HG03469 (cell line): Measurements from ENCODE around the gene EDARADD.
"Not testable (repeated sequence)": the region's sequence is repeated elsewhere in the genome, so short reads cannot be mapped to it uniquely, and the experiment has no call there.

ENCODE experiments used
- ATAC-seq: cut with Tn5 transposase; IDR thresholded peaks from one replicate; pipeline ENCODE4 v1.9.1; 2021; ENCODE audit warnings: mild to moderate bottlenecking, moderate library complexity, moderate number of reproducible peaks; ENCODE audit not compliant: unreplicated experiment

EDARADD gene

GRCh38 chr1:236393681-236394481 lies at the start of gene EDARADD:
Gene EDARADD, plus strand, starts transcription at chr1:236394286. Its CDS starts 159 bp downstream, at chr1:236394445.
- ATAC-seq: no peak

DNA sequence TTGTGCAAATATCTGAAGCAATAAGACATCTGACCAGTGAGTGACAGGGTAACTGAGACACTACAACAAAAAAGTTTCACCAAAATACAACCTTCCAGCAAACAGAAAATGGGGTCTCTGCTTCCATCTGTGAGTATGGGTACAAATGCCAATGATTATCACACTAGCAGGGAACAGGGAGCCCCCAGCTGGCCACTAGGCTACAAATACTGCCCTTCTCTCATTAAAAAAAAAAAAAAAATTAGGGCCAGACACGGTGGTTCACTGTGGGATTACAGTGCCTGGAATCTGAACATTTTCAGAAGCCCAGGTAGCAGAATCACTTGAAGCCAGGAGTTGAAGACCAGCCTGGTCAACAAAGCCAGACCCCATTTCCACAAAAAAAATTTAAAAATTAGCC lies 48.4 kb upstream of the EDARADD start:
- no peak for ATAC-seq

DNA sequence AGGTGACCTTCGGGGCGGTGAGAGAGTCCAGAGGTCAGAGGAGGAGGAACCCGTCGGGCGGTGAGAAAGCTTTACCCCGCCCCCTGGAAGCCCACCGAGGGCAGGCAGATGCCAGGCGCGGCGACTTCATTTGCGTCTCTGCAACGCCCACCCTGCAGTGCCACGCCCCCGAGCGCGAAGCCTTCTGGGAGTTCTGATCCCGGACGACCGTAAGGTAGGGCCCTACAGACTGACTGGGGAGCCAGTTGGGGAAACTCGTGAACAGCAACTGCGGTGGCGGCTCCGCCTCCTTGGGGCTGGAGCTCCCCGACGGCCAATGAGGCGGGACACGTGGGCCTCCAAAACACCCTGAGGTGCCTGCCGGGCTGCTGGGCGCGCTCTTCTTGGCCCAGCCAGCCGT lies 46.0 kb upstream of the EDARADD start:
- no peak for ATAC-seq

DNA sequence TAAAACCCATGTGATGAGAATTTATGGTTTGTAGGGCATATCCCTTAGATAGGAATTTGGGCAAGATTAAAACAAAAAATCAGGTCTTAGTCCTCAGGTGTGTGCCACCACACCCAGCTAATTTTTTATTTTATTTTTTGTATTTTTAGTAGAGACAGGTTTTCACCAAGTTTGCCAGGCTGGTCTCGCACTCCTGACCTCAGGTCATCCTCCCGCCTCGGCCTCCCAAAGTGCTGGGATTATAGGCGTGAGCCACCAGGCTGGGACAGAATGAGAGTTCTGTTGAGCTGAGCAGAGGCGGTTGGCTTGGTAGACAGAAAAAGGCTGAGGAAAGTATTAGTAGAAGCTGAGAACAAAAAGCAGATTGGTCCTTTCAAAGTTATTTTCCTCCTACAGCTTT lies 43.8 kb upstream of the EDARADD start:
- ATAC-seq: no peak

DNA sequence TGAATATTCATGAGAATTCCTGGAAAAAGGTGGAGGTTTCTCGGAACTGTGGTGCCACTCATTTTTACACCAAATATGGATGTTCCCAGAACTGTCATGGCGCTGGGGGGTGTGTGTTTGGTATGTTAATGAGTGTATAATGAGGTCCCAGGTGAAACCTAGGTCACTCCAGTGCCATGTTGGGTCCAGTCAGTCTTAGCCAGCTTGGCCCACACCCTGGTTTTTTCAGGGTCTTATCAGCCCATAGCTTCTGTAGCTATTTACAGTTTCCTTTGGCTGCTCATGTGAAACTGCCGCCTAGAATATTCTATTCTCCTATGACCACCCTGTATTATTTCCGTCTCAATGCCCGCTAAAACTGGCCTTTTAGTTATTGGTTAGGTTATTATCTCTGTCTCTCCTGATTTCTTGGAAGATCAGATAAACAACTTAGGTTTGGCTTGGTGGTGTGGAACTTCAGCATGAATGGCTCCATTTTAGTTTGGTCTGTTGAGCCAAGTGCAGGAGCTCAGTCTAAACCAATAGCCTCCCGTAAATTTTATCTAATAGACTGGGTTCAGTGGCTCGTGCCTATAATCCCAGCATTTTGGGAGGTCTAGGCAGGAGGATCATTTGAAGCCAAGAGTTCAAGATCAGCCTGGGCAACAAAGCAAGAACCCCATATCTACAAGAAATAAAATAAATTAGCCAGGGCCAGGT lies 42.1 kb upstream of the EDARADD start:
- ATAC-seq: no peak

DNA sequence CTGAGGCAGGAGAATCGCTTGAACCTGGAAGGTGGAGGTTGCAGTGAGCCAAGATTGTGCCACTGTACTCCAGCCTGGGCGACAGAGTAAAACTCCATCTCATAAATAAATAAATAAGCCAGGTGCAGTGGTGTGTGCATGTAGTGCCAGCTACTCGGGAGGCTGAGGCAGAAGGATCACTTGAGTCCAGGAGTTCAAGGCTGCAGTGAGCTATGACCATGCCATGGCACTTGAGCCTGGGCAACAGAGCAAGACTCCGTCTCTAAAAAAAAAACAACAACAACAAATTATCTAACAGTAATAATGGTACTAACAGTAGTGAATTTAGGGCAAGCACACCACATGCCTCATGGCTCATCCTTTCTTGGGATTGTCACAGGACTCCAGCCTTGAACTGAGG lies 41.3 kb upstream of the EDARADD start:
- ATAC-seq: not testable (repeated sequence)

GRCh38 chr1:236353813-236354212 lies 40.3 kb upstream of the EDARADD start:
- ATAC-seq: no peak

- ATAC-seq: no peak
Measured at GRCh38 chr1:236354330-236355147, 39.5 kb upstream of the EDARADD start.

GRCh38 chr1:236356141-236356540 lies 37.9 kb upstream of the EDARADD start:
- ATAC-seq: no peak

GRCh38 chr1:236361909-236362590 lies 32.0 kb upstream of the EDARADD start:
- ATAC-seq: no peak

DNA sequence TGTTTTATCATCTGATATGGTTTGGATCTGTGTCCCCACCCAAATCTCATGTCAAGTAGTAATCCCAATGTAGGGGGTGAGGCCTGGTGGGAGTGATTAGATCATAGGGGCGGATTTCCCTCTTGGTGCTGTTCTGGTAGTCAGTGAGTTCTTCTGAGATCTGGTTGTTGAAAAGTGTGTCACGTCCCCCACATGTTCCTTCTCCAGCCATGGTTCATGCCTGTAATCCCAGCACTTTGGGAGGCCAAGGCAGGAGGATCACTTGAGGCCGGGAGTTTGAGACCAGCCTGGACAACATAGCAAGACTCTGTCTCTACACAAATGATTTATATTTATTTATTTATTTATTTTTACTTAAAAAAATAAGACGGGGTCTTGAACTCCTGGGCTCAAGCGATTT lies 30.8 kb upstream of the EDARADD start:
- no peak for ATAC-seq

DNA sequence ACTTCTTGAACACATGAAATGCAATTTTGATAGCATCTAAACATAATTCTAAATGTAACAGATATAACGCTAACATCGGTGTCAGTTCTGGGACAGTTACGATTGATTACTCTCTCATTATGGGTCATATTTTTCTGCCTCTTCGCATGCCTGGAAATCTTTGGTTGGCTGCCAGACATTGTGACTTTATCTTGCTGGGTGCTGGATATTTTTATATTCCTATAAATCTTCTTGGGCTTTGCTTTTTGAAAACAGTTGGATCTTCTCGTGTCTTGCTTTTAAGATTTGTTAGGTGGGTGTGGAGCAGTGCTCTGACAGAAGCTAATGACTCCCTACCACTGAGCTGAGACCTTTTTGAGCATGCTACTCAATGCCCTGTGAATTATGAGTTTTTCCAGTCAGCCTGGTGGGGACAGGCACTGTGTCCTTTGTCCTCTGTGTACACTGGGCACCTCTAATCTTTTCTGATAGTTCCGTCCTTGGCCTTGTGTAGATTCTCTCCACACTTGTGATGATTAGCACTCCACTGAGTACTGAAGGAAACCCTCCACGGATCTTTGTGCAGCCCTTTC lies 28.0 kb upstream of the EDARADD start:
- ATAC-seq: no peak

DNA sequence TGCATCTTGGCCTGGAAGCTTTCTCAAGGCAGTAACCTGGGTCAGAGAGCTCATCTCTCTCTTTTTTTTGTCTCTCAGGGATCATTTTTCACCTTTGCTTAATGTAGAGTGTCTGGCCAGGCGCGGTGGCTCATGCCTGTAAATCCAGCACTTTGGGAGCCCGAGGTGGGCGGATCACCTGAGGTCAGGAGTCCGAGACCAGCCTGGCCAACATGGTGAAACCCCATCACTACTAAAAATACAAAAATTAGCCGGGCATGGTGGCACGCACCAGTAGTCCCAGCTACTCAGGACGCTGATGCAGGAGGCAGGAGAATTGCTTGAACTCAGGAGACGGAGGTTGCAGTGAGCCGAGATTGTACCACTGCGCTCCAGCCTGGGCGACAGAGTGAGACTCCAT lies 27.4 kb upstream of the EDARADD start:
- not testable (repeated sequence) for ATAC-seq

DNA sequence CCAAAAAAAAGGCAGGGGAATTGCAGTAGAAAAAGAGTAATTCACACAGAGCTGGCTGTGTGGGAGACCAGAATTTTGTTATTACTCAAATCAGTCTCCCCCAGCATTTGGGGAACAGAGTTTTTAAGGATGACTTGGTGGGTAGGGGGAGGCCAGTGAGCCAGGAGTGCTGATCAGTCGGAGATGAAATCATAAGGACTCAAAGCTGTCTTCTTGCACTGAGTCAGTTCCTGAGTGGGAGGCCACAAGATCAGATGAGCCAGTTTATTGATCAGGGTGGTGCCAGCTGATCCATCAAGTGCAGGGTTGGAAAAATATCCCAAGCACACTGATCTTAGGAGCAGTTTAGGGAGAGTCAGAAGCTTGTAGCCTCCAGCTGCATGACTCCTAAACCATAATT lies 23.7 kb upstream of the EDARADD start:
- no peak for ATAC-seq

DNA sequence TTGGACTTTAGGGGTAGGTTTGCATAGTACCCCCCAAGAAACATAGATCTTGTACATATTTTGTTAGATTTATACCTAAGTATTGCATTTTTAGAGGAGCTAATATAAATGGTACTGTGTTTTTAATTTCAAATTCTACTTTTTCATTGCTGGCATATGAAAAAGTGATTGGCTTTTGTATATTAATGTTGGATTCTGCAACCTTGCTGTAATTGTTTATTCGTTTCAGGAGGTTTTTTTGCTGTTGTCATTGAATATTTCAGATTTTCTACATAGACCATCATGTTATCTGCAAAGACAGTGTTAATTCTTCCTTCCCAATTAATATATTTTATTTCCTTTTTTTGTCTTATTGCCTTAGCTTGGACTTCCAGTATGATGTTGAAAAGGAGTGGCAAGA lies 23.0 kb upstream of the EDARADD start:
- no peak for ATAC-seq

- no peak for ATAC-seq
Measured at GRCh38 chr1:236377832-236378535, 16.1 kb upstream of the EDARADD start.

DNA sequence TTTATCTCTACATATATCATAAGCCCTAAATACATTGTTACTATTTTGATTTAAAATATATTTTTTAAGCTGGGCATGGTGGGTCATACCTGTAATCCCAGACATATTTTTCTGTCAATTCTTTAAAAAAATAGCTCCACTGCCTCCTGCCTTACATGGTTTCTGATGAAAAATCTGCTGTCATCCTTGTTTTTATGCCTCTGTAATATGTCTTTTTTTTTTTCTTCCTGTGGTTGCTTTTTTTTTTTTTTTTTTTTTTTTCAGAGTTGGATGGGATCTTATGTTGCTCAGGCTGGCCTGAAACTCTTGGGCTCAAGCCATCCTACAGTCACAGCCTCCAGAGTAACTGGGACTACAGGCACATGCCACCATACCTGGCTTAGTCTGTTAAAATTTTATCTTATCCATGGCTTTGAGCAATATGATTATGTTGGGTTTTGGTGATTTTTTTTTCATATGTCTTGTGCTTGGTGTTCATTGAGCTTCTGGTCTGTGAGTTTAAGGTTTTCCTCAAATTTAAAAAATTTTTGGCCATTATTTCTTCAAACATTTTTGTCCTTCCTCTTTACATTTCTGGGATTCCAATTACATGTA lies 12.4 kb upstream of the EDARADD start:
- no peak for ATAC-seq

DNA sequence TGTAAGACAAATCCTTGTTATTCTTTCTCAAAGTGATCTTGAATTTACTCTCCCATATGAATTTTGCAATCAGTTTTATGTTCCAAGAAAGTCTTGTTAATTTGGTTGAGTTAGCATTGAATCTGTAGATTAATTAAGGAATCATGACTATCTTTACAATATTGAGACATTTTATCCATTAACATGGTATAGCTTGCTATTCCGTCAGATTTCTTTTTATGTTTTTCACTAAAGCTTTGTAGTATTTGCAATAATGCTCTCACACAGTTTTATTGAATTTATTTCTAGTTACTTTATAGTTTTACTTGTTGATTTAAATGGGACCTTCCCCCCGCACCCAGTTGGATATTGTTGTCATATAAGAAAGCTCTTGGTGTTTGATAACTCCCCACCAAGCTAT lies 5.8 kb upstream of the EDARADD start:
- ATAC-seq: no peak

DNA sequence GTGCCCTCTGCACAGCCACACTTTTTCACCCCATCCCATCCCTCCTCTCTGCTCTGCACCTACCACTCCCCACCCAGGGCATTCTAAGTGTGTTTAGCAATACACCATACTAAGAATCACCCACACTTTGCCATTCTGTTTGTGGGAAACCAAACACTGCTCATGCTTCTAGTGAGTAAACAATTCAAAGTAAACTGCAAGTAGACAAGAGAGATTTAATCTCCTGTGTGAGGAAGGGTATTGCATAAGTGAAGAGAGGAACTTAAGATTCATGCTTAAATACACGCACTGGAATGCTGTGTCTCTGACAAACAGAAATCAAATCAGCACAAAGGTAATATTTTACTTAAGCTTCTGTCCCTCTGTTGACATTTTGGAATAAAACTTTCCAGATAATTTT lies 4.8 kb upstream of the EDARADD start:
- ATAC-seq: no peak

DNA sequence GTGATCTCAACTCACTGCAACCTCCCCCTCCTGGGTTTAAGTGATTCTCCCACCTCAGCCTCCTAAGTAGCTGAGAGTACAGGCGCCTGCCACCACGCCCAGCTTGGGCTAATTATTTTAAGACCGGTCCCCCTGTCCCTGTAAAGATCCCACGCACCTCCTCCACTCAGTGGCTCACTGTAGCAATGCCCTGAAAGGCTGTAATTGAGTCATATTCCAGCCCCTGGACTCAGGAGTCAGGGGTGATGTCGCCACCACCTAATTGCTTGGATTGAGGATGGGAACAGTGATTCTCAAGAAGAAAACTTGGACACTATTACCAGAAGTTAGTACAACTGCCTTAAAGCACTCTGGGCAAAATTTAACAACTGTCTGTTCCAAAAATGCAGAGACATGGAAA lies 3.1 kb upstream of the EDARADD start:
- ATAC-seq: no peak
